ENCODE results near the gene CCDC148. TPM values are rescaled to one million over a fixed set of nuclear protein-coding genes. Genes with fewer than 3 reads are reported as not detected.

The CCDC148 gene
- total RNA-seq, 1 experiment from 2014 or later = 2.1 TPM

DNA sequence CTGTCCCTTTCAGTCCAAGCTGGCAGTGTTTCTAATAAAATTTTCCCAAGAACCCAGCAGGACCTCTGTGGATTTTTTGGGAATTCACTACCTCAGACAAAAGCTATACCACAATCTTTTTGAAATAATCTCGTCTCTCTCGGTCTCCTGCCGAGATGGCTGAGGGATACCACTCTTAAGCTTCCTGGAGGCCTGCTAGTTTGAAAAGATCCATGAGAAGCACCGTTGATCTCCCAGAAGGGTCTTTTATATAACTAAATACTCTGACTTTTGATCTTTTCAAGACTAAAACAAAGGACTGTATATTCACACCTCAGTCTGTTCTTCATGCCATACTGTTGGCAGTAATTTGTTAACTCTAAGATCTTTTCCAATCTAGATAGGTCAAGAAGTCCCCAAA lies 213.2 kb downstream of the CCDC148 start:
- Mint-ChIP-seq H3K27me3 (ENCODE audit: low read depth) (peaks cover 36% of the 10 kb centered on the region), H3K36me3 (no peaks in the 10 kb centered on the region), H3K4me1 (peaks cover 37% of the 10 kb centered on the region), H3K27ac (no peak overlapping the region), H3K4me3 (no peak overlapping the region), H3K9me3 (no peaks in the 10 kb centered on the region)
- ChIA-PET POLR2A (no interaction called here), CTCF (no interaction called here)
- peak; percentile 6; the same call in 1 of the 2 replicates for TF ChIP-seq ZNF423 (CRISPR knock-in tag; IDR thresholded peaks at IDR 0.05)
- TF ChIP-seq JAZF1 (CRISPR knock-in tag; IDR thresholded peaks at IDR 0.05) = no peak
- DNase-seq (ENCODE audit: low spot score) = no peak
- peak; percentile 72 for ATAC-seq

GRCh38 chr2:158242280-158242679 lies 214.3 kb downstream of the CCDC148 start:
- Mint-ChIP-seq H3K4me1 (peaks cover 37% of the 10 kb centered on the region), H3K27me3 (ENCODE audit: low read depth) (peaks cover 36% of the 10 kb centered on the region), H3K27ac (no peak overlapping the region), H3K4me3 (no peak overlapping the region), H3K9me3 (no peaks in the 10 kb centered on the region), H3K36me3 (no peaks in the 10 kb centered on the region)
- TF ChIP-seq CBFB (CRISPR knock-in tag; IDR thresholded peaks at IDR 0.05; ENCODE audit: low read depth) (no peak), ZNF219 (CRISPR knock-in tag; IDR thresholded peaks at IDR 0.05; ENCODE audit: borderline replicate concordance) (no peak), ZNF416 (CRISPR knock-in tag; IDR thresholded peaks at IDR 0.05) (no peak), ZNF281 (CRISPR knock-in tag; IDR thresholded peaks at IDR 0.05) (no peak)
- POLR2A ChIA-PET = no interaction called here
- CTCF ChIA-PET = no interaction called here
- DNase-seq (ENCODE audit: low spot score) = no peak
- no peak for ATAC-seq

DNA sequence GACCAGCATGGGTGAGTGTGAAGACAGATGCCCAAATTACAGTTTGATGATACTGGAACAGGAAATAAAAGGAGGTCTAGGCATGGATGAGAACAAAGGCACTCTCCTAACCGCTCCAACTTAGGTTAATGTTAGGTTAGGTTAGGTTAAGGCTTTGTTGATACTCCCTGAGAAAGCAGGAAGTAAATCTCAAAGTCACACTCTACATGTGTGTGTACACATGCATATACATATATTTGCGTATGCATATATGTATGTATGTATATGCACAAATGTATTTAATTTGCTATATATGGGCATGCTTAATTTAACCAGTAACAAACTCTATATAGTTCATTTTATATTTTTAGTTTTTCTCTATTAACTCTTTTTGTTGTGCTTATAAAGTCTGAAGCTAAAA lies 215.6 kb downstream of the CCDC148 start:
- CTCF ChIA-PET = no interaction called here
- ATAC-seq (no peak), DNase-seq (ENCODE audit: low spot score) (no peak)
- POLR2A ChIA-PET = no interaction called here
- Mint-ChIP-seq H3K4me3 (no peak overlapping the region), H3K27me3 (ENCODE audit: low read depth) (peaks cover 36% of the 10 kb centered on the region), H3K36me3 (no peaks in the 10 kb centered on the region), H3K4me1 (peaks cover 37% of the 10 kb centered on the region), H3K27ac (no peak overlapping the region), H3K9me3 (no peaks in the 10 kb centered on the region)
- TF ChIP-seq TP53 (CRISPR knock-in tag; IDR thresholded peaks at IDR 0.05) = no peak
- no peak for TF ChIP-seq CDX4 (CRISPR knock-in tag; IDR thresholded peaks at IDR 0.05; ENCODE audit: borderline replicate concordance)
- TF ChIP-seq ZNF121 (CRISPR knock-in tag; IDR thresholded peaks at IDR 0.05) = no peak
- TF ChIP-seq MAX (CRISPR knock-in tag; IDR thresholded peaks at IDR 0.05) = no peak
- TF ChIP-seq E2F5 (CRISPR knock-in tag; IDR thresholded peaks at IDR 0.05) = no peak
- TF ChIP-seq CBFB (CRISPR knock-in tag; IDR thresholded peaks at IDR 0.05; ENCODE audit: low read depth) = no peak
- no peak for TF ChIP-seq ZNF423 (CRISPR knock-in tag; IDR thresholded peaks at IDR 0.05)
- no peak for TF ChIP-seq PREB (CRISPR knock-in tag; IDR thresholded peaks at IDR 0.05; ENCODE audit: borderline replicate concordance)
- TF ChIP-seq AR (CRISPR knock-in tag; IDR thresholded peaks at IDR 0.05) = no peak
- no peak for TF ChIP-seq AFF4 (CRISPR knock-in tag; IDR thresholded peaks at IDR 0.05; ENCODE audit: borderline replicate concordance)
- no peak for TF ChIP-seq NFE2L1 (CRISPR knock-in tag; IDR thresholded peaks at IDR 0.05)
- TF ChIP-seq GTF2I (CRISPR knock-in tag; conservative IDR thresholded peaks at IDR 0.05) = no peak
- TF ChIP-seq, protein P1, sequence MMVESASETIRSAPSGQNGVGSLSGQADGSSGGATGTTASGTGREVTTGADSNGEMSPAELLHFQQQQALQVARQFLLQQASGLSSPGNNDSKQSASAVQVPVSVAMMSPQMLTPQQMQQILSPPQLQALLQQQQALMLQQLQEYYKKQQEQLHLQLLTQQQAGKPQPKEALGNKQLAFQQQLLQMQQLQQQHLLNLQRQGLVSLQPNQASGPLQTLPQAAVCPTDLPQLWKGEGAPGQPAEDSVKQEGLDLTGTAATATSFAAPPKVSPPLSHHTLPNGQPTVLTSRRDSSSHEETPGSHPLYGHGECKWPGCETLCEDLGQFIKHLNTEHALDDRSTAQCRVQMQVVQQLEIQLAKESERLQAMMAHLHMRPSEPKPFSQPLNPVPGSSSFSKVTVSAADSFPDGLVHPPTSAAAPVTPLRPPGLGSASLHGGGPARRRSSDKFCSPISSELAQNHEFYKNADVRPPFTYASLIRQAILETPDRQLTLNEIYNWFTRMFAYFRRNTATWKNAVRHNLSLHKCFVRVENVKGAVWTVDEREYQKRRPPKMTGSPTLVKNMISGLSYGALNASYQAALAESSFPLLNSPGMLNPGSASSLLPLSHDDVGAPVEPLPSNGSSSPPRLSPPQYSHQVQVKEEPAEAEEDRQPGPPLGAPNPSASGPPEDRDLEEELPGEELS (CRISPR knock-in tag; IDR thresholded peaks at IDR 0.05) = no peak
